ENCODE measurements around the gene FOXK1.

- TF ChIP-seq POLR2A (IDR thresholded peaks at IDR 0.05; ENCODE audit: extremely low read depth, insufficient read length) (no peak), CTCF (IDR thresholded peaks at IDR 0.05; ENCODE audit: low read depth, low read length) (no peak)
These were observed 34.0 kb upstream of the FOXK1 start for GRCh38 chr7:4648111-4648510.
